GM12878 (cell line): ENCODE measurements around the gene NEBL.

Experiments
- BRCA1 ChIP-seq: IDR thresholded peaks from 2 replicates; pipeline ENCODE4 v1.6.1; 2011; ENCODE audit warnings: low read depth, low read length, improper control_type of control experiment
- HDAC6 ChIP-seq: fragments of 200-600 bp; sonication (generic); IDR thresholded peaks from one replicate; pipeline ENCODE4 v1.8.0; 2017; ENCODE audit warnings: antibody characterized with exemption; ENCODE audit not compliant: unreplicated experiment
- JUNB ChIP-seq: IDR thresholded peaks from 2 replicates; pipeline ENCODE4 v1.6.1; 2016; ENCODE audit warnings: antibody characterized with exemption, mild to moderate bottlenecking
- PAX5 ChIP-seq: IDR thresholded peaks from 2 replicates; pipeline ENCODE4 v1.6.1; 2011; ENCODE audit warnings: low read depth, low read length, borderline replicate concordance
- ZNF274 ChIP-seq: IDR thresholded peaks from one replicate; pipeline ENCODE4 v1.8.0; 2011; ENCODE audit not compliant: insufficient read length, insufficient read depth

DNA sequence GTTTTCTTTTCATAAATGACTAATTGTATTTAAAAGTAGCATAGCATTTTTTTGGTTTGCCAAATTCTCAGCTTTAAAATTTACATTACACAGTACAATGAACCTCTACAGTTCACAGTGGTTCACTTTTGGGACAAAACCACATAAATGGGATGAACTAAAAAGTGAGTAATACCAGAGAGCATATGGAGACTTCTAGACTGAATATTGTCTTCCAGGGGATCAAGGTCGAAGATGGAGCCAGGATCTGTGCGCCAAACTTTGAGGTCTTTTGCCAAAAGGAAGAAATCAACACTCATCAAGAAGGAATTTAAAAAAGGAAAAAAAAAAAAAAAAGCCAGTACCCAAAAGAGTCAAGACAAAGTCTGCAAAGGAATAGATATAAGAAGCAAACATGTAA, 87.5 kb downstream of the NEBL start:
- TF ChIP-seq ZNF274 (no peak), JUNB (no peak), BRCA1 (no peak), PAX5 (no peak), HDAC6 (no peak)
